Coronary artery (tissue), 2 donors: ENCODE measurements around the gene CPEB1.

Source experiments
- DNase-seq: peaks from one replicate; pipeline ENCODE4 v3.0.0-alpha.2; 2017; ENCODE audit warnings: low spot score
- H3K27ac ChIP-seq, 2 donors: fragments of 200-600 bp; sonication (generic); one replicate each; pipeline ENCODE4 v1.5.1; 2016 to 2019
- H3K4me3 ChIP-seq: fragments of 200-600 bp; sonication (generic); 2 replicates; pipeline ENCODE4 v1.5.1; 2016; ENCODE audit warnings: mild to moderate bottlenecking, moderate library complexity
- CTCF ChIP-seq: fragments of 200-600 bp; sonication (generic); IDR thresholded peaks from one replicate; pipeline ENCODE4 v1.5.1; 2019; ENCODE audit warnings: antibody characterized with exemption

Gene CPEB1

DNA sequence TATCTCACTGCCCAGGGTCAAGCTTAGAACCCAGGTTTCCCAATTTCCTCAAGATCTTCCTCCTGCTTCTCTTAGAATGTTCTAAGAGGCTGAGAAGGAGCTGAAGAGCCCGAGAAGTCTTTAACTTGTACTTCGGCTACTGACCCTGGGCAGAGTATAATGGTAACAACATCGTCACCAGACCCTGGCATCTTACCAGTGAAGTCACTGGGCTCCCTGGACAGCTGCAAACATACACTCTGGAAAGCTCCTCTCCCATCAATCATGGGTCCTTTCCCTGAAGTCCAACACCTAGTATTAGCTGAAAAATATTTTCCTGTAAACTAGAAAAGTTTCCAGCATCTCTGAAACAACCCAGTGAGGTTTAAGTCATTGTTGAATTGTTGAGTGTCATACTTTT is 22.7 kb downstream of the CPEB1 start:
- H3K27ac ChIP-seq, result no peak overlapping the region
- TF ChIP-seq CTCF, result no peak
- no peak overlapping the region for H3K4me3 ChIP-seq
- no peak for DNase-seq

GRCh38 chr15:82624008-82624407 is 23.2 kb downstream of the CPEB1 start:
- H3K4me3 ChIP-seq, result no peak overlapping the region
- DNase-seq, result no peak
- H3K27ac ChIP-seq, result no peak overlapping the region
- TF ChIP-seq CTCF, result no peak

DNA sequence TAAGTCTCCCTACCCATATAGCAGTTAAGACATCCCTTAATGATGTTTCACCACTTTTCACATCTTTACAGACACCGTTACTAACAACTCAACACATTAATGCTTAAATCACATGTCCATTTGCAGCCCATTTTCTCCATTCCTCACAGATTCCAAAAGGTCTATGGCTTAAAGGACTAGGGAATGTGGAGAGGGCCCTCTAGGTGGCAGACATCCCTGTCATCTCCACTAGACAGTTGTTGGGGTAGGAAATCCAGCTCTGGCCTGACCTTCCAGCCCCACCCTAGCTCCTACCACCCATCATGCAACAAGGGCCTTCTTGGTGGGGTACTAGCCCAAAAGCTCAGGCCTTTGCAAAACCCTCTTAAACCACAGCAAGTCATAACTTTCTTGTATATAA is 25.2 kb downstream of the CPEB1 start:
- no peak for DNase-seq
- Histone ChIP-seq H3K27ac (no peak overlapping the region), H3K4me3 (no peak overlapping the region)
- TF ChIP-seq CTCF, result no peak

DNA sequence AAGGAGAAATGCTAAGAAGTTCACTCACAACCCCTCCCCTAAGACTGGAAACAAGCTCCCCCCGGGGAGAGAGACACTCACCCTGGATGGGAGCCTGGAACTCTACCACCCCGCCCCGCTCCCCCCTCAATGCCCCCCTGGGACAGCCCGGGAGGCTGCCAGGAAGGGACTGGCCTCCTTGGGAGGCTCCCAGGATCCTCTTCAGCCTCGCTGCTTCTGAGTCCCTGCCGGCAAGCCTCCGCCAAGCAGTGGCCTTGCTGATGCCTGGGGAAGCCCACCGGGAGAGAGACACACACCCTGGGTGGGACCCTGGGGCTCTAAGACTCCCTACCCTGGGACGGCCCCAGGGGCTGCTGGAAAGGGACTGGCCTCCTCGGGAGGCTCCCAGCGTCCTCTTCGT is 33.4 kb downstream of the CPEB1 start:
- H3K27ac ChIP-seq, result no peak overlapping the region
- no peak for TF ChIP-seq CTCF
- no peak overlapping the region for H3K4me3 ChIP-seq
- no peak for DNase-seq

DNA sequence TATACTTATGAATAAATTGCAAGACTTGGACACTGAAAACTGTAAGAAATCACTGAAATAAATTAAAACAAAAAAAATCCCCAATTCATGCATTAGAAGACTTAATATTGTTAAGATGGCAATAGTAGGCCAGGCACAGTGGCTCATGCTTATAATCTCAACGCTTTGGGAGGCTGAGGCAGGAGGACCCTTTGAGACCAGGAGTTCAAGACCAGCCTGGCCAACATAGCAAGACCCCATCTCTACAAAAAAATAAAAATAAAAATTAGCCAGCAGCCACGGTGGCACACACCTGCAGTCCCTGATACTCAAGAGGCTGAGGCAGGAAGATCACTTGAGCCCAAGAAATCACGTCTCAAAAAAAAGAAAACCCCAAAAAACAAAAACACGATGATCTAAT is 35.8 kb downstream of the CPEB1 start:
- no peak for TF ChIP-seq CTCF
- no peak overlapping the region for H3K4me3 ChIP-seq

GRCh38 chr15:82602195-82602594 is 45.0 kb downstream of the CPEB1 start:
- Histone ChIP-seq H3K27ac (no peak overlapping the region), H3K4me3 (no peak overlapping the region)
- DNase-seq, result no peak
- TF ChIP-seq CTCF, result no peak

More for the DNA sequence above, 35.8 kb downstream of the CPEB1 start:
- H3K27ac ChIP-seq, result no peak overlapping the region
- no peak for DNase-seq

DNA sequence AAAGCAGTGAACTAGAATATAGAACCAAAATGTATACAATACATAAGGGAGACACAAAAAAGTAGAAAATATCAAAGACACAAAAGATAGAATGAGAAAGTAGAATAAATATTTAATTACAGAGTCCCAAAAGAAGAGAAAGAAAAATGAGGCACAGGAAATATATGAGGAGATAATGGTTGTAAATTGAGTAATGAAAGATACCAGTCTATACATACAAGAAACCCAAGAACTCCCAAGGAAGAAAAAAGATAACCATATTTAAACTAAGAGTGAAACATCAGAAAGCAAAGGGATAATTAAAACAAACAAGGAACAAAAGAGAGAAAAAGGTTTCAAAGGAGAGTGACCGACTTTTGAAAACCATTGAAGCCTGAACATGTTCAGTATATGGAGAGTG is 47.3 kb downstream of the CPEB1 start:
- no peak overlapping the region for H3K4me3 ChIP-seq
- DNase-seq, result no peak
- no peak for TF ChIP-seq CTCF

More for the DNA sequence above, 47.3 kb downstream of the CPEB1 start:
- H3K27ac ChIP-seq, result no peak overlapping the region
